ENCODE results near the gene PTBP1.
"Not testable (repeated sequence)": the region's sequence is repeated elsewhere in the genome, so short reads cannot be mapped to it uniquely, and the experiment has no call there.

PTBP1 gene

DNA sequence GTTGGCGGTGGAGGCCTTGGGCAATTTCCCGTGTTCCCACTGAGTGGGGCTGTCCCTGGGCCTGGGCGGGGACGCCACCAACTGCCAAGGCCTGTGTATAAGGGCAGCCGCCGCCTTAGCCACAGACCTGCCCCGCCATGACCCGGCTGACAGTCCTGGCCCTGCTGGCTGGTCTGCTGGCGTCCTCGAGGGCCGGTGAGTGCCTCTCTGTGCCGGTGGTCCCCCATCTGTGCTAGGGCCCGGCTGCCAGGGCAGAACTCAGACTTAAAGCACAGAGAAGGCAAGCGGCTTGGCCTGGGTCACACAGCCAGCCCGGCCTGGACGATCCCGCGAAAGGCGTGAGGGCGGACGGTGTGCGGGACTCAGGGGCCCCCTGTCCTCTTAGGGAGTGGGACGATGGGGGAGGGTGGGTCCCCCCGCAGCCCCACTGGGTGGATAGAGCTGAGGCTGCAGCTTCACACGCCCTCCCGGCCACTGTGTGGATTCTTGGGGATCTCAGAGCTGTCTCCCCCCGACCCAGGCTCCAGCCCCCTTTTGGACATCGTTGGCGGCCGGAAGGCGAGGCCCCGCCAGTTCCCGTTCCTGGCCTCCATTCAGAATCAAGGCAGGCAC is 30.6 kb downstream of the PTBP1 start, which contains the start of gene AZU1:
Gene AZU1 (plus strand): TSS at position 128 of the 612 bp plus-strand sequence. CDS start 10 bp downstream, at position 138.
- no peak for DNase-seq (ENCODE audit: low read depth in 2 of 2)

DNA sequence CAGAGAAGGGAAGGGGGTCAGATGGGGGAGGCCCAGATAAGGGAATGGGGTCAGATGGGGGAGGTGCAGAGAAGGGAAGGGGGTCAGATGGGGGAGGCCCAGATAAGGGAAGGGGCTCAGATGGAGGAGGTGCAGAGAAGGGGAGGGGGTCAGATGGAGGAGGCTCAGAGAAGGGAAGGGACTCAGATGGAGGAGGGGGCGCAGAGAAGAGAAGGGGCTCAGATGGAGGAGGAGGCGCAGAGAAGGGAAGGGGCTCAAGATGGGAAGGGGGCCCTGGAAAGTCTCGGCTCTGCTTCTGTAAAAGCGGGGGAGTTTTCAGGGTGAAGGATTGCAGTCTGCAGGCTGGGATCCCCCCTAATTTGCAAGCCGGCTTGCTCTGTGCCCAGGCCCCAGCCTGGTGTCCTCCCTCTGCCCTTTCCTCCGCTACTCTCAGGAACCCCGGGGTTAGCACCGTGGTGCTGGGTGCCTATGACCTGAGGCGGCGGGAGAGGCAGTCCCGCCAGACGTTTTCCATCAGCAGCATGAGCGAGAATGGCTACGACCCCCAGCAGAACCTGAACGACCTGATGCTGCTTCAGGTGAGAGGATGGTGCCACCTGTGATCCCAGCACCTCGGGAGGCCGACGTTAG is 32.0 kb downstream of the PTBP1 start:
- DNase-seq (ENCODE audit: low read depth in 2 of 2) = no peak

DNA sequence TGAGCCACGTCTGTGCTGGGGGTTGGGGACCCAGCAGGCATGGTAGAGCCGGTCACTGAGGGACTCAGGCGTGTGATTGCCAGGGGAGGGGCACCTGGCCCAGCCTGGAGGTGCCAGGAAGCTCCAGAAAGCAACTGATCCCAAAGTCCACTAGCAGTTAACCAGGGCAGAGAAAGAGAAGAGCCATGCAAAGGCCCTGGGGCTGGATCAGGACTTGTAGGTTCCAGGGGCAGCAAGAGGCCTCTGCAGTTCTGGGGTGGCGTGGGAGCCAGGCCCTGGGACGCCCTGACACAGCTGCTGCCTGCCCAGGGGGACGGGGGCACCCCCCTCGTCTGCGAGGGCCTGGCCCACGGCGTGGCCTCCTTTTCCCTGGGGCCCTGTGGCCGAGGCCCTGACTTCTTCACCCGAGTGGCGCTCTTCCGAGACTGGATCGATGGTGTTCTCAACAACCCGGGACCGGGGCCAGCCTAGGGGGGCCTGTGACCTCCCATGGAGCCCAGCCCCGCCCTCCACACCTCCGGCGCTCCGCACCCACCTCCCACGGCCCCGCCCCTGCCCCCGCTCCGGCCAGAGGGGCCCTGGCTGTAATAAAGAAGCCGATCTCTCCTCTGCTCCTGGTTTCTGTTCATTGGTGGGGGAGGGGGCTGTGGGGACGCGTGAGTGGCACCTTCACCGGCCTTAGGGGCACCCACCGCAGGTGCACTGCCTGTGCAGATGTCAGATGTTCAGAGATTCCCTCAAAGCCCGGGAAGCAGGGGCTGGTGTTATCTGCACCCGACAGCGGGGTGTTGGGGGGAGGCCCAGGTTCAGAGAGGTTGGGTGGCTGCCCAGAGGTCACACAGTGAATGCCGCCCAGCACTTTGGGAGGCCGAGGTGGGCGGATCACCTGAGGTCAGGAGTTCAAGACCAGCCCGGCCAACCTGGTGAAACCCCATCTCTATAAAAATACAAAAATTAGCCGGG is 34.4 kb downstream of the PTBP1 start:
- no peak for DNase-seq (ENCODE audit: low read depth in 2 of 2)

DNA sequence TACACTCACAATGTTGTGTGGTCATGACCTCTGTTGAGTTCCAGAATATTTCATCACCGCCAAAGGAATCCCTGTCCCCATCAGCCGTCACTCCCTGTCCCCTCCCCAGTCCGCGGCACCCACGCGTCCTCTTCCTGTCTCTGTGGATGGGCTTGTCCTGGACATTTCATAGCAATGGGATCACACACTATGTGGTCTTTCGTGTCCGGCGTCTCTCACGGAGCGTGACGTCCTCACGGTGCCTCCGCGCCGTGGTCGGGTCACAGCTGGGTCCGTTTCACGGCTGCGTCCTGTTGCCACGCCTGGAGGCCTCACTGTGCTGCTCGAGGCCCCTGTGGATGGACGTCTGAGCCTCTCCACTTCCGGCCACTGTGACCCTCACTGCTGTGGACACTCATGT is 37.0 kb downstream of the PTBP1 start:
- no peak for DNase-seq (ENCODE audit: low read depth in 2 of 2)

DNA sequence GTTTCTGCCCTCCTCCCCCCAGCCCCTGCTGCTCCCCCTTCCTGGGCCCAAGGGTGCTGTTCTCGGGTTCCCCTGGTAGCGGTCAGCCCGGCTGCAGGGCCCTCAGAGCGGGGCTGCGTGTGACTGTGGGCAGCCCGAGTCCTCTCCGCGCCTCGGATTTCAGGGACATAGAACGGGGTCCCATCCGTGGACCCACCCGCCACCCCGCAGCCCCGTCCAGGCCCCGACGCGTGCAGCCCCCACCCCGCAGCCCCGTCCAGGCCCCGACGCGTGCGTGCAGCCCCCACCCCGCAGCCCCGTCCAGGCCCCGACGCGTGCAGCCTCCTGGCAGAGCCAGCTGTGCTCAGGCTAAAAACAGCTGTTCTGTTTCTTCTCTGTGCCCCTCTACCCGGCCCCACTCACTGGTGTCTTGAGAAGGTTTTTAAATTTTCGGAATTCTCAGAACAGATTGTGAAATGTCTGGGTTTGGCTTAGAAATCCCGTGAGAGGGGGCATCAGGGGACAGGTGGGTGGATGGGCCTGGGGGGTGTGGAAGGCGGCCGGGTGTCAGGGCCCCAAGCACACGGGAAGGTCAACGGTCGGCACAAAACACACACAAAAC is 38.1 kb downstream of the PTBP1 start:
- no peak for DNase-seq (ENCODE audit: low read depth in 2 of 2)

DNA sequence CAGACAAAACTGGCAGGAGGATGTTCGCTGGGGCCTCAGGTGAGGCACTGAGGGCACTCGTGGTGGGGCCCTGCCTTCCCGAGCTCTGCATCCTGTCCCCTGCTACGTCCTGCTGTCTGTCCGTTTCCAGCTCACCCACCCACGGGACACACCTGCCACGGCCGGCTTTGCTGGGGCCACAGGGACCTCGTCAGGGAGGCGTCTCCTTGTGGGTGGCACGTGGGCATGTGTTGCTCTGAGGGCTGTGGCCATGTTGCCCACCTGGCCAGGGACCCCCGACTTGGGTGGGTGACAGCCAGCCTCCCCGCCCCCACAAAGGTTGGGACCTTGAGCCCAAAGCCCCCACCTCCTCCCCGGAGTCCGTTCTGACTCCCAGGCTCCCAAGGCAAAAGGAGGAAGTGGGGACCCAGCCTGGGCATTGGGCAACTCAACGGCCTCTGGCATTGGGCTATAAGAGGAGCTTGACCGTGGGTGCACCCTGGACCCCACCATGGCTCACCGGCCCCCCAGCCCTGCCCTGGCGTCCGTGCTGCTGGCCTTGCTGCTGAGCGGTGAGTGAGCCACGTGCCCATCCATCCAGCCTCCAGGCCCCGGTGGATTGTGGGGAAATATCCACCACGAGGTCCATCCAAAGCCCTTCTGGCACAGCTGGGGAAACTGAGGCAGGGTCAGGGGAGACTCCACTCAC is 43.4 kb downstream of the PTBP1 start, which contains the start of gene PRTN3:
Gene PRTN3 (plus strand): TSS at position 481 of the 688 bp plus-strand sequence. CDS start 10 bp downstream, at position 491.
- DNase-seq (ENCODE audit: low read depth in 2 of 2) = no peak

DNA sequence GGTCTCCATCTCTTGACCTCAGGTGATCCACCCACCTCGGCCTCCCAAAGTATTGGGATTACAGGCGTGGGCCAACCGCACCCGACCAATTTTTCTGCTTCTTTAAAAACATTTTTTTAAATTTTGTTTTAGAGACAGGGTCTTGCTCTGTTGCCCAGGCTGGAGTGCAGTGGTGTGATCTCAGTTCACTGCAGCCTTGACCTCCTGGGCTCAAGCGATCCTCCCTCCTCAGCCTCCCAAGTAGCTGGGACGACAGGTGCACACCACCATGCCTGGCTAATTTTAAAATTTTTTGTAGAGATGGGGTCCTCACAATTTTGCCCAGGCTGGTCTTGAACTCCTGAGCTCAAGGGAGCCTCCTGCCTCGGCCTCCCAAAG is 45.5 kb downstream of the PTBP1 start:
- DNase-seq (ENCODE audit: low read depth in 2 of 2) = not testable (repeated sequence)

DNA sequence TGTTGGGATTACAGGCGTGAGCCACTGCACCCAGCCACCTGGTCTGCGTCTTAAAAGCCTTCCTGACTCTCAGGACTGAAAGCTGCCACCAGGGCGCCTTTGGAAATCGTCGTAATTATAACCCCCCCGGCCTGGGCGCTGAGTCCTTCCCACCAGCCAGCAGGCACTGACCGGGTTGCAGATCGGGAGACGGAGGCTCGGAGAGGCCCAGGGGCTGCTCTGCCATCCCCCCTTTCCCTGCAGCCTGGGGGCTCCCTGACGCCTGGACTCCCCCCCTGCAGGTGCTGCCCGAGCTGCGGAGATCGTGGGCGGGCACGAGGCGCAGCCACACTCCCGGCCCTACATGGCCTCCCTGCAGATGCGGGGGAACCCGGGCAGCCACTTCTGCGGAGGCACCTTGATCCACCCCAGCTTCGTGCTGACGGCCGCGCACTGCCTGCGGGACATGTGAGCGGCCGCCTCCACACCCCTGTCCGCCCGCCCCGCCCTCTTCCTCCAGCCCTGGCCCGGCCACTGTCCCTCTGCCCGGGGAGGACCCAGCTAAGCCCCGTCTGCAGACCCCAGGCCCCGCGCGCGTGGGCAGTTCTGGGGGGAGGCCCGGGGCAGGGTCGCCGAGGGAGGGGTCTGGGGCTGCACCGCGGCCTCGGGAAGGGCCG is 46.1 kb downstream of the PTBP1 start:
- DNase-seq (ENCODE audit: low read depth in 2 of 2) = no peak

DNA sequence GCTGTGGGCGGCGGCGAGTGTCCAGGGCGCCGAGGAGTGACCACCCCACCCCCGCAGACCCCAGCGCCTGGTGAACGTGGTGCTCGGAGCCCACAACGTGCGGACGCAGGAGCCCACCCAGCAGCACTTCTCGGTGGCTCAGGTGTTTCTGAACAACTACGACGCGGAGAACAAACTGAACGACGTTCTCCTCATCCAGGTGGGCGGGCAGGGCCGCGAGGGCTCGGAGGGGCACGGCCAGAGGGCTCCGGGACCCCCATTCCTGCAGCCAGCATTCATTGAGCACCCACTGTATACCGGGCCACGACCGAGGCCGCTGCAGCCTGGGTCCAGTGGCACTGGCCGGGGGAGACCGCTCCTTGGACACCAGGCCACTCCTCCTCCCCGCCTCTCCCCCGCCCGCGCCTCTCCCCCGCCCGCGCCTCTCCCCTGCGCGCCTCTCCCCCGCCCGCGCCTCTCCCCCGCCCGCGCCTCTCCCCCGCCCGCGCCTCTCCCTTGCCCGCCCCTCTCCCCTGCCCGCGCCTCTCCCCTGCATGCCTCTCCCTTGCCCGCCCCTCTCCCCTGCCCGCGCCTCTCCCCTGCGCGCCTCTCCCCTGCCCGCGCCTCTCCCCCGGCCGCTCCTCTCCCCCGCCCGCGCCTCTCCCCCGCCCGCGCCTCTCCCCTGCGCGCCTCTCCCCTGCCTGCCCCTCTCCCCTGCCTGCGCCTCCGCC is 46.7 kb downstream of the PTBP1 start:
- DNase-seq (ENCODE audit: low read depth in 2 of 2) = no peak

DNA sequence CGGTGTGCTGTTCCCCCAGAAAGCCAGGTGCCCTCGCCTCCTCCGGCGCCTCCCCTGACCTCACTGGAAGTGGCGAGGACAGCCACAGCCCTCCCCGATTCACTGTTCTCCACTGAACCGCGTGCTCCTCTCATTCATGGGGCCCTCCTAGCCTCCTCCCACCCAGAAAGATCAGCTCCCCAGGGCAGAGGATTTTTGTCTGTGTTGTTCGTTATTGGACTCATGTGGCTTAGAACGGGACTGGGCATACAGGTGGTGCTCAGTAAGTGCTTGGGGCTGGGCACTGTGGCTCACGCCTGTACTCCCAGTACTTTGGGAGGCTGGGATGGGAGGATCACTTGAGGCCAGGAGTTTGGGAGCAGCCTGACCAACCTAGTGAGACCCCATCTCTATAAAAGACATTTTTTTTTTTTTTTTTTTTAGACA is 47.3 kb downstream of the PTBP1 start:
- DNase-seq (ENCODE audit: low read depth in 2 of 2) = no peak

DNA sequence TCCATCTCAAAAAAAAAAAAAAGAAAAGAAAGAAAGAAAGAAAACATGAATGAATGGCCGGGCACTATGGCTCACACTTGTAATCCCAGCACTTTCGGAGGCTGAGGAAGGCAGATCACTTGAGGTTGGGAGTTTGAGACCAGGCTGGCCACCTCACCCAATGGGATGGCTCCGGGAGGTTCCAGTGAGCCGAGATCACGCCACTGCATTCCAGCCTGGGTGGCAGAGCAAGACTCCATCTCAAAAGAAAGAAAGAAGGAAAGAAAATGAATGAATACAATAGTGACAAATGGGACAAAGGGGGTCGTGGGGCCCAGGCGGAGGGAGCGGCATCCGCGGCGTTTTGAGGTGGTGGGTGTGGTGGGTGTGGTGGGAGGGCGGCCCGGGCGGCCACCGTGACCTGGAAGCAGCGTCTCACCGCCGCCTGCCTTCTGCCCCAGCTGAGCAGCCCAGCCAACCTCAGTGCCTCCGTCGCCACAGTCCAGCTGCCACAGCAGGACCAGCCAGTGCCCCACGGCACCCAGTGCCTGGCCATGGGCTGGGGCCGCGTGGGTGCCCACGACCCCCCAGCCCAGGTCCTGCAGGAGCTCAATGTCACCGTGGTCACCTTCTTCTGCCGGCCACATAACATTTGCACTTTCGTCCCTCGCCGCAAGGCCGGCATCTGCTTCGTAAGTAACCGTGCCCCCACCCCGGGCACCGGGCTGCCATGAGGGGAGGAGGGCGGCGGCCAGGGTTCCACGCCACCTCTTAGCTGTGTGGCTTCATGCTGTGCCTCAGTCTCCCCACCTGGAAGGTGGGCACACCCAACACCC is 48.7 kb downstream of the PTBP1 start:
- no peak for DNase-seq (ENCODE audit: low read depth in 2 of 2)

DNA sequence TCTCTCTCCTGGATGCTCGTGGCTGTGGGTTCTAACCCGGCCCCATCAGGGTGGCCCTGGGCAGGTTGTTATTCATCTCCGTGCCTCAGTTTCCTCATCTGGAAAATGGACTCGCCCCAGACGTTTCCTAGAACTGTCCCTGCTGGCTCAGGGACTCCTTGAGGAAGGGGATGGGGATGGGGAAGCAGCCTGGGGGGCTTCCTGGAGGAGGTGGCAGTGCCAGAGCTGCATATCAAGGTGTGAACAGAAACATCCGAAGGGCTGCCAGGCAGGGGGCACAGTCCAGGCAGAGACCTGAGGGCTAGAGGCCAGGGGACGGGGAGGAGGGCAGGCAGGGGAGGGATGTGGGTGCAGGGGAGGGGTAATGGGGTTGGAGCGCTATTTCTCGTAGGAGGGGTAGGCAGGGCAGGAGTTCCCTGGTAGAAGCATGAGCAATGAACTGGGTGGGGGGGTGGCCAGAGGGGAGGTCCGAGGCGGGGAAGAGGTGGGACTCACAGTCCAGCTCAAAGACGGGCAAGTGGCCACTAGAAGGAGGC is 51.2 kb downstream of the PTBP1 start:
- DNase-seq (ENCODE audit: low read depth in 2 of 2) = no peak

DNA sequence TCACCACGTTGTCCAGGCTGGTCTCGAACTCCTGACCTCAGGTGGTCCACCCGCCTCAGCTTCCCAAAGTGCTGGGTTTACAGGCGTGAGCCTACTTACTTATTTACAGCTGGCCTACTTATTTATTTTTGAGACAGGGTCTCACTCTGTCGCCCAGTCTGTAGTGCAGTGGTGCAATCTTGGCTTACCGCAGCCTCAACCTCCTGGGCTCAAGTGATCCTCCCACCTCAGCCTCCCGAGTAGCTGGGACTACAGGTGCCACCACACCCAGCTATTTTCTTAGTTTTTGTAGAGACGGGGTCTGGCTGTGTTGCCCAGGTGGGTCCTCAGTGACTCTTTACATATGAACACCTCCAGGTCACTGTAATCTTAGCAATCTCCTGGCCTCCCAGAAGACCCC is 51.9 kb downstream of the PTBP1 start:
- DNase-seq (ENCODE audit: low read depth in 2 of 2) = not testable (repeated sequence)

DNA sequence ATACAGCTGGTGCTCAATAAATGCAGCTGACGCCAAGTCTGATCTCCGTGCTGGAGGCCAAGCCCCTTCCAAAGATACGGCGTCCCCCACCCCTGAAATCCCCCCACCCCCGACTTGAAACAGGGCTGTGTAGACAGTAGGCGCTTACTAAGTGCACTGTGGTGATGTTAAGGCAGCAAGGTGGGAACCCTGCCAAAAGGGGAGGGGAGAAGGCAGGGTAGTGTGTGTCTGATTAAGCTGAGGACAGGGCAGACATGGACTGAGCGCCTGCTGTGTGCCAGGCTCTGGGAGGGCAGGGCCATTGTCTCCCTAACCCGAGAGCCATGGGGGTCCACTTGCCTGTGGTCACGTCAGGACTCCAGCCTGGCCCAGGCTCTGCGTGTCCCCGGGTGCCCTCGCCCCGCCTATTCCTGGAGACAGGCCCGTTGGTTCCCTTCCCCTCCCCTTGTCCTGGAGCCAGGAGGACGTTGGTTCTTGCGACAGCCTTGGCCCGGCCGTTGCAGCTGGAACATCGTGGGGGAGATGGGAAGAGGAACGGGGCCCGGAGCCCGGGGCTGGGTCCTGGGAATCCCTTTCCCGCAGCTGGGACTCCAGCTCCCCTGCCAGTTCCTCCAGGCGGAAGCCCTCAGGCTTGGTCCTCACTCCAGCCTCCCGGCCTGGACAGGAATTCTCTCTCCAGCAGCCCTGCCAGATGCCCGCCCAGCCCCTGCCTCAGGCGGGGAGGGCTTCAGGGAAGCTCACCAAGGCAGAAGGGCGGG is 53.1 kb downstream of the PTBP1 start:
- no peak for DNase-seq (ENCODE audit: low read depth in 2 of 2)

DNA sequence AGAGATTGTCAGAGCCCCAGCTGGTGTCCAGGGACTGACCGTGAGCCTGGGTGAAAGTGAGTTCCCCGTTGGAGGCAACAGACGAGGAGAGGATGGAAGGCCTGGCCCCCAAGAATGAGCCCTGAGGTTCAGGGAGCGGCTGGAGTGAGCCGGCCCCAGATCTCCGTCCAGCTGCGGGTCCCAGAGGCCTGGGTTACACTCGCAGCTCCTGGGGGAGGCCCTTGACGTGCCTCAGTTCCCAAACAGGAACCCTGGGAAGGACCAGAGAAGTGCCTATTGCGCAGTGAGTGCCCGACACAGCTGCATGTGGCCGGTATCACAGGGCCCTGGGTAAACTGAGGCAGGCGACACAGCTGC is 53.7 kb downstream of the PTBP1 start:
- no peak for DNase-seq (ENCODE audit: low read depth in 2 of 2)

DNA sequence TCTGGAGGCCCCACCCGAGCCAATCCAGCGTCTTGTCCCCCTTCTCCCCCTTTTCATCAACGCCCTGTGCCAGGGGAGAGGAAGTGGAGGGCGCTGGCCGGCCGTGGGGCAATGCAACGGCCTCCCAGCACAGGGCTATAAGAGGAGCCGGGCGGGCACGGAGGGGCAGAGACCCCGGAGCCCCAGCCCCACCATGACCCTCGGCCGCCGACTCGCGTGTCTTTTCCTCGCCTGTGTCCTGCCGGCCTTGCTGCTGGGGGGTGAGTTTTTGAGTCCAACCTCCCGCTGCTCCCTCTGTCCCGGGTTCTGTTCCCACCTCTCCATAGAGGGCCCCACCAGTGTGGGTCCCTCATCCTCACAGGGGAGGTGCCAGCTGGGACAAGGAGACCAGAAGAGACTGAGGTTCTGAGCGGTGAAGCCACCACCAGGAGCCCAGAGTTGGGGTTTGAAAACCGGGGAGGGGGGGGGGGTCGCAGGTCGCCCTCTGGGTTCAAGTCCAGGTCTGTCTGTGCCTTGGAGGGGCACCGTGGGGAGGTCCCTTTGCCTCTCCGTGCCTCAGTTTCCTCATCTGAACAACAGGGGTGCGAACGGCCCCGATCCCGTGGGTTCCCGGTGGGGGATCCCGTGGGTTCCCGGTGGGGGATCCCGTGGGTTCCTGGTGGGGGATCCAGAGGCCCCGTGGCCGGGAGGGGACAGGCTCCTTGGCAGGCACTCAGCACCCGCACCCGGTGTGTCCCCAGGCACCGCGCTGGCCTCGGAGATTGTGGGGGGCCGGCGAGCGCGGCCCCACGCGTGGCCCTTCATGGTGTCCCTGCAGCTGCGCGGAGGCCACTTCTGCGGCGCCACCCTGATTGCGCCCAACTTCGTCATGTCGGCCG is 55.1 kb downstream of the PTBP1 start, which contains the start of gene ELANE:
Gene ELANE (plus strand): TSS at position 168 of the 878 bp plus-strand sequence. CDS start 26 bp downstream, at position 194.
- no peak for DNase-seq (ENCODE audit: low read depth in 2 of 2)

DNA sequence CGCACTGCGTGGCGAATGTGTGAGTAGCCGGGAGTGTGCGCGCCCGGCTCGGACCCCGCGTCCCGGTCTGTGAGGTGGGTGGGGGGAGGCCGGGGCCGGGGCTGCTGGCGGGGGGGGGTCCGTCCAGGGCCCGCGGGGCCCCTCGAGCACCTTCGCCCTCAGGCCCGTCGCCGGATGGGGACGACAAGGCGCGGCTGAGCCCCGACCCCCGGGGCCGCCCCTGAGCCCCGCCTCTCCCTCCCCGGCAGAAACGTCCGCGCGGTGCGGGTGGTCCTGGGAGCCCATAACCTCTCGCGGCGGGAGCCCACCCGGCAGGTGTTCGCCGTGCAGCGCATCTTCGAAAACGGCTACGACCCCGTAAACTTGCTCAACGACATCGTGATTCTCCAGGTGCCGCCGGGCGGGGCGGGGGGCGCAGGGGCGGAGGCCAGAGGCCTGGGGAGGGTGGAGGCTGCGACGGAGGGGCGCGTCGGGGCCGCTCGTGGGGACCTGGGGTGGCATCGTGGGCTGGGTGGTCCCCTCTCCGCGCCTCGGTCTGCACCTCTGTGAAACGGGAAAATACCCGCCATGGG is 55.8 kb downstream of the PTBP1 start:
- DNase-seq (ENCODE audit: low read depth in 2 of 2) = no peak
